Activated CD8-positive, alpha-beta memory T cell treated with anti-CD3 and anti-CD28 coated beads, Interleukin-2, amount 10 ng/mL, durations not matched to agents 7 days and 5 days (primary cell): ENCODE data around the gene HES5. TPM values are rescaled to one million over a fixed set of nuclear protein-coding genes. Genes with fewer than 3 reads are reported as not detected.
A peak's percentile ranks its signal among the peaks of the same experiment; 100 is the strongest.

Experiments used
- ATAC-seq: fragments of 150-1000 bp; cut with Tn5 transposase; one replicate; pipeline ENCODE4 v1.10.0; 2021; ENCODE audit warnings: moderate library complexity
- CTCF ChIA-PET: fragments of 350-600 bp; sonication (Branson Sonifier 250); formaldehyde crosslinking; loops from one replicate; lab custom pipeline; 2021; ENCODE audit warnings: antibody characterized with exemption; lab: Charles Lee
- DNase-seq: peaks from one replicate; pipeline ENCODE4 v3.0.0-alpha.2; 2020
- H3K27ac Mint-ChIP-seq: one replicate; pipeline ENCODE4 v1.8.0; 2021; ENCODE audit warnings: mild to moderate bottlenecking, mixed read lengths
- H3K27me3 Mint-ChIP-seq: one replicate; pipeline ENCODE4 v1.8.0; 2021; ENCODE audit warnings: mixed read lengths
- H3K36me3 Mint-ChIP-seq: one replicate; pipeline ENCODE4 v1.8.0; 2021; ENCODE audit warnings: mild to moderate bottlenecking, mixed read lengths
- H3K4me1 Mint-ChIP-seq: one replicate; pipeline ENCODE4 v1.8.0; 2021; ENCODE audit warnings: mixed read lengths
- H3K4me3 Mint-ChIP-seq: one replicate; pipeline ENCODE4 v1.8.0; 2021; ENCODE audit warnings: mild to moderate bottlenecking, moderate library complexity, mixed read lengths
- H3K9me3 Mint-ChIP-seq: one replicate; pipeline ENCODE4 v1.8.0; 2022; ENCODE audit warnings: low read depth, mixed read lengths
- total RNA-seq, 2 experiments: library from RNA; stranded (reverse); gene quantifications; one replicate each; pipeline ENCODE4 v1.2.3, GENCODE V29; 2021

The HES5 gene
- total RNA-seq, 2 experiments from 2014 or later: not detected

GRCh38 chr1:2540816-2541492, 10.9 kb upstream of the HES5 start:
- no peaks in the 10 kb centered on the region for H3K36me3 Mint-ChIP-seq
- ATAC-seq: no peak
- H3K9me3 Mint-ChIP-seq: no peaks in the 10 kb centered on the region
- no peak overlapping the region for H3K4me3 Mint-ChIP-seq
- CTCF ChIA-PET: interaction anchor here (0.6 to 1.8 kb wide), 5 partner anchors 10 to 884 kb away, joined by 3 read pairs; partner anchors contain the start of gene PANK4
- no peak overlapping the region for H3K27ac Mint-ChIP-seq
- H3K4me1 Mint-ChIP-seq: peaks cover 3% of the 10 kb centered on the region
- no peak for DNase-seq
- peaks cover 26% of the 10 kb centered on the region for H3K27me3 Mint-ChIP-seq

GRCh38 chr1:2539312-2539907, 9.3 kb upstream of the HES5 start:
- CTCF ChIA-PET: interaction anchor here (1.8 kb wide), 1 partner anchor 15 kb away, joined by 3 read pairs; no protein-coding TSS in a partner anchor
- ATAC-seq (peak; percentile 40), DNase-seq (no peak)
- no peaks in the 10 kb centered on the region for H3K36me3 Mint-ChIP-seq
- no peaks in the 10 kb centered on the region for H3K9me3 Mint-ChIP-seq
- H3K27me3 Mint-ChIP-seq: peaks cover 30% of the 10 kb centered on the region
- peaks cover 2% of the 10 kb centered on the region for H3K4me1 Mint-ChIP-seq
- no peak overlapping the region for H3K27ac Mint-ChIP-seq
- H3K4me3 Mint-ChIP-seq: no peak overlapping the region

- Mint-ChIP-seq H3K9me3 (no peaks in the 10 kb centered on the region), H3K27ac (no peak overlapping the region), H3K4me3 (no peak overlapping the region), H3K27me3 (peaks cover 30% of the 10 kb centered on the region), H3K4me1 (peaks cover 2% of the 10 kb centered on the region), H3K36me3 (no peaks in the 10 kb centered on the region)
- DNase-seq: no peak
- CTCF ChIA-PET: interaction anchor here (1.8 kb wide), 1 partner anchor 14 kb away, joined by 3 read pairs; no protein-coding TSS in a partner anchor
- ATAC-seq: no peak
Observed at GRCh38 chr1:2538872-2539271, 8.8 kb upstream of the HES5 start.

- ATAC-seq (no peak), DNase-seq (no peak)
- peaks cover 2% of the 10 kb centered on the region for H3K4me1 Mint-ChIP-seq
- no peaks in the 10 kb centered on the region for H3K9me3 Mint-ChIP-seq
- CTCF ChIA-PET: no interaction called here
- H3K36me3 Mint-ChIP-seq: no peaks in the 10 kb centered on the region
- no peak overlapping the region for H3K4me3 Mint-ChIP-seq
- peaks cover 30% of the 10 kb centered on the region for H3K27me3 Mint-ChIP-seq
- H3K27ac Mint-ChIP-seq: no peak overlapping the region
Observed at GRCh38 chr1:2538376-2538775, 8.3 kb upstream of the HES5 start.

- Mint-ChIP-seq H3K27me3 (peaks cover 31% of the 10 kb centered on the region), H3K27ac (no peak overlapping the region), H3K4me1 (peaks cover 2% of the 10 kb centered on the region), H3K36me3 (no peaks in the 10 kb centered on the region), H3K9me3 (no peaks in the 10 kb centered on the region), H3K4me3 (no peak overlapping the region)
- ATAC-seq (no peak), DNase-seq (no peak)
- CTCF ChIA-PET: no interaction called here
Observed at GRCh38 chr1:2537784-2538115, 7.7 kb upstream of the HES5 start.

- H3K36me3 Mint-ChIP-seq: no peaks in the 10 kb centered on the region
- CTCF ChIA-PET: no interaction called here
- no peak for DNase-seq
- peaks cover 20% of the 10 kb centered on the region for H3K27me3 Mint-ChIP-seq
- H3K4me3 Mint-ChIP-seq: no peak overlapping the region
- no peak overlapping the region for H3K27ac Mint-ChIP-seq
- H3K9me3 Mint-ChIP-seq: no peaks in the 10 kb centered on the region
- ATAC-seq: no peak
- H3K4me1 Mint-ChIP-seq: peaks cover under 1% of the 10 kb centered on the region
Observed at GRCh38 chr1:2535981-2536380, 5.9 kb upstream of the HES5 start.

- Mint-ChIP-seq H3K27me3 (peaks cover 25% of the 10 kb centered on the region), H3K4me3 (no peak overlapping the region), H3K9me3 (no peaks in the 10 kb centered on the region), H3K36me3 (no peaks in the 10 kb centered on the region), H3K27ac (no peak overlapping the region), H3K4me1 (peaks cover 2% of the 10 kb centered on the region)
- ATAC-seq (no peak), DNase-seq (no peak)
- CTCF ChIA-PET: interaction anchor here (2.8 kb wide), 1 partner anchor 11 kb away, joined by 8 read pairs; no protein-coding TSS in a partner anchor
Observed at GRCh38 chr1:2535455-2535854, 5.4 kb upstream of the HES5 start.

GRCh38 chr1:2534687-2535441, 4.8 kb upstream of the HES5 start:
- Mint-ChIP-seq H3K4me3 (no peak overlapping the region), H3K4me1 (peaks cover 2% of the 10 kb centered on the region), H3K9me3 (no peaks in the 10 kb centered on the region), H3K27ac (no peak overlapping the region), H3K36me3 (no peaks in the 10 kb centered on the region), H3K27me3 (peaks cover 25% of the 10 kb centered on the region)
- DNase-seq (no peak), ATAC-seq (no peak)
- CTCF ChIA-PET: interaction anchor here (2.8 kb wide), 1 partner anchor 11 kb away, joined by 8 read pairs; no protein-coding TSS in a partner anchor

- CTCF ChIA-PET: interaction anchor here (2.8 kb wide), 1 partner anchor 10 kb away, joined by 8 read pairs; no protein-coding TSS in a partner anchor
- no peak for ATAC-seq
- no peaks in the 10 kb centered on the region for H3K9me3 Mint-ChIP-seq
- no peaks in the 10 kb centered on the region for H3K36me3 Mint-ChIP-seq
- H3K27me3 Mint-ChIP-seq: peaks cover 25% of the 10 kb centered on the region
- no peak overlapping the region for H3K4me3 Mint-ChIP-seq
- no peak for DNase-seq
- H3K4me1 Mint-ChIP-seq: peaks cover 2% of the 10 kb centered on the region
- no peak overlapping the region for H3K27ac Mint-ChIP-seq
Observed at GRCh38 chr1:2534315-2534686, 4.2 kb upstream of the HES5 start.

GRCh38 chr1:2533365-2533764, 3.3 kb upstream of the HES5 start:
- peaks cover 3% of the 10 kb centered on the region for H3K4me1 Mint-ChIP-seq
- H3K36me3 Mint-ChIP-seq: no peaks in the 10 kb centered on the region
- H3K9me3 Mint-ChIP-seq: no peaks in the 10 kb centered on the region
- DNase-seq (no peak), ATAC-seq (no peak)
- H3K27me3 Mint-ChIP-seq: peaks cover 24% of the 10 kb centered on the region
- CTCF ChIA-PET: interaction anchor here (2.8 kb wide), 1 partner anchor 9 kb away, joined by 8 read pairs; no protein-coding TSS in a partner anchor
- H3K4me3 Mint-ChIP-seq: no peak overlapping the region
- H3K27ac Mint-ChIP-seq: no peak overlapping the region

GRCh38 chr1:2532485-2533160, 2.6 kb upstream of the HES5 start:
- DNase-seq (no peak), ATAC-seq (no peak)
- Mint-ChIP-seq H3K27me3 (peaks cover 22% of the 10 kb centered on the region), H3K9me3 (no peaks in the 10 kb centered on the region), H3K36me3 (no peaks in the 10 kb centered on the region), H3K4me3 (no peak overlapping the region), H3K4me1 (peaks cover 3% of the 10 kb centered on the region), H3K27ac (no peak overlapping the region)
- CTCF ChIA-PET: interaction anchor here (2.8 kb wide), 1 partner anchor 9 kb away, joined by 8 read pairs; no protein-coding TSS in a partner anchor

GRCh38 chr1:2530513-2531361, 674 bp upstream of the HES5 start:
- Mint-ChIP-seq H3K4me3 (no peak overlapping the region), H3K36me3 (no peaks in the 10 kb centered on the region), H3K4me1 (peaks cover 11% of the 10 kb centered on the region), H3K27me3 (peaks cover 21% of the 10 kb centered on the region), H3K9me3 (no peaks in the 10 kb centered on the region), H3K27ac (no peak overlapping the region)
- ATAC-seq (no peak), DNase-seq (no peak)
- CTCF ChIA-PET: interaction anchor here (0.7 to 1.2 kb wide), 4 partner anchors 10 to 116 kb away, joined by 3 to 5 read pairs (median 4); no protein-coding TSS in a partner anchor
